ENCODE results near the gene PARD6B.
"Not testable (repeated sequence)": the region's sequence is repeated elsewhere in the genome, so short reads cannot be mapped to it uniquely, and the experiment has no call there.

PARD6B gene

DNA sequence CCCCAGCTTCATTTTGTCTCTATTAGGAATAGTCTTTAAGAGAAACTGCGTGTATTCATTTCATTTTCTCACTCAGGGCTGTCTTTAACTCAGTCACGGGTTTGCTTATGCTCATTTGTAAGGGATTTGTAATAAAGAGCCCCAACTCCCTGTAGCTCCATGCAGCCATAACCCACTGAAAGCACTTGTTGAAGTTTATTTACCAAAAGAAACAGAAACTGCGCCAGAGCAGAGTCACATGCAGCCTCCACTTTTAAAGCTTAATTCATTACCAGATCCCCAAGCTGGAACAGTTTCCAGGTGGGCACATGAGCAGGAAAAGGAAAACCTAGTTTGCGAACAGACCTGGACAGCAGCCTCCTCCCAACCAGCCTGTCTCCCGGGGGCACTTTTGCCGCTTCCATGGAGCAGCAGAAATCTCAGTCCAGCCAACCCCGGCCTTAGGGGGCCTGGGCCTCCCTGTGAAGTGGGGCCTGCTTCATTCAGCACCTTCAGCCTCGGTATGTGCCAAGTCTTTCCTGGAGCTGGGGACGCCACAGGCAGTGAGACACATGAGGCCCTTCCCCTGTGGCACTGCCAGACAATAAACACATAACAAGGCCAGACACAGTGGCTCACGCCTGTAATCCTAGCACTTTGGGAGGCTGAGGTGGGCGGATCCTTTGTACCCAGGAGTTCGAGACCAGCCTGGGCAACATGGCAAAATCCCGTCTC lies 68.0 kb downstream of the PARD6B start:
- DNase-seq (ENCODE audit: low read depth, low spot score): no peak

DNA sequence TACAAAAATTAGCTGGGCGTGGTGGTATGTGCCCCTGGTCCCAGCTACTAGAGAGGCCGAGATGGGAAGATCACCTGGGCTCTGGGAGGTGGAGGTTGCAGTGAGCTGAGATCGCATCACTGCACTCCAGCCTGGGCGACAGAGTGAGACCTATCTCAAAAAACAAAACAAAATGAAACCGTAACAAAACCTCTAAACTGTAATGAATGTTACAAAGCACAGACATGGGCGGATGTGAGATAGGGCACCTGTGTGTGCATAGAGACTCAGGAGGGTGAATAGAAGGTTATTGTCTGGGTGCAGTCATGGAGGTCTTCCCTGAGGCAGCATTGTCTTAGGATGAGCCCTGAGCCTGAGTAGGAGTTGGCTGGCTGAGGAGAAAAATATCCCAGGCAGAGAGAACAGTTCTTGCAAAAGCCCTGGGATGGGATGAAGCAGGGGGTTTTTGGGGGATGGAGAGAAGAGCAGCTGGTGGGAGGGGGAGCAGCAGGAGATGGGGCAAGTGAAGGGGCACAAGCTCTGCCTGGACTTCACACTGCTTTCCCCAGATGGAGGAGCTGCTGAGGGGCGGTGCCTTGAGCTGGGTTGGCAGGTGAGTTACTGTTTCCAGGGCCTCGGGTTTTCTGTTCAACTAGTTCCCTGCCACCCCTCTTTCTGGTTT lies 68.6 kb downstream of the PARD6B start:
- no peak for DNase-seq (ENCODE audit: low read depth, low spot score)

DNA sequence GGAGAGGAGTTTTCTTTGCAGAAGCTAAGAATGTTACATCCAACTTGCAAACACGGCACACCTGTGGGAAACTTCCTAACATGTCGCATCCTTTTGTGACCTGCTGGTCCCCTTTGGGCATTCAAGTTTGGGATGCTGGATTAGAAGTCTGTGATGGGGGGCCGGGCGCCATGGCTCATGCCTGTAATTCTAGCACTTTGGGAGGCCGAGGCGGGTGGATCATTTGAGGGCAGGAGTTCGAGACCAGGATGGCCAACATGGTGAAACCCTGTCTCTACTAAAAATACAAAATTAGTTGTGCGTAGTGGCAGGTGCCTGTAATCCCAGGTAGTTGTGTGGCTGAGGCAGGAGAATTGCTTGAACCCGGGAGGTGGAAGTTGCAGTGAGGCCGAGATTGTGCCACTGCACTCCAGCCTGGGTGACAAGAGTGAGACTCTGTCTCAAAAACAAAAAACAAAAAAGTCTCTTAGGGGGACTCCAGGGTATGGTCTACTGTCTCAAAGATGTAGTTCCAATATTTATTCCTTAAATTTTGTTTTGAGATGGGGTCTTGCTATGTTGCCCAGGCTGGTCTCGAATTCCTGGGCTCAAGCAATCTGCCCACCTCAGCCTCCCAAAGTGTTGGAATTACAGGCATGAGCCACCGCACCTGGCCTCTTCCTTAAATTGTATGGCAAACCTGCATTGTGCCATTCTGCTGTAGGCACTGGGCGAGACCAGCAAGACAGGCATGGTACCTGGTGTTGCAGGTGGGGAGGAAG lies 69.8 kb downstream of the PARD6B start:
- not testable (repeated sequence) for DNase-seq (ENCODE audit: low read depth, low spot score)

DNA sequence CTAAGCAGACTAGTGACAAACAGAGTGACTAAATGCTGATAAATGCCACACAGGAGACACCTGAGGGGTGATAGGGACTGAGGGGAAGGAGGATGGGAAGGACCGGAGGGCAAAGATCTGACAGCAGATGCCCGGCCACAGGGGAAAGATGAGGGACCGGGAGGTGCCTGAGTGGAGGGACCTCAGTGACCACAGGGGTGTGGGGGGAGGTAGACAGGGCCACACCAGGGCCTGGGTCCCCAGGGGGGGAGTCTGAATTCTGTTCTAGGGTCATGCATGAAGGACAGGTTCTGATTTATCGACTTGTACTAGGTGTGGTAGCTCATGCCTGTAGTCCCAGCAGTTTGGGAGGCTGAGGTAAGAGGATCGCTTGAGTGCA lies 70.4 kb downstream of the PARD6B start:
- no peak for DNase-seq (ENCODE audit: low read depth, low spot score)

DNA sequence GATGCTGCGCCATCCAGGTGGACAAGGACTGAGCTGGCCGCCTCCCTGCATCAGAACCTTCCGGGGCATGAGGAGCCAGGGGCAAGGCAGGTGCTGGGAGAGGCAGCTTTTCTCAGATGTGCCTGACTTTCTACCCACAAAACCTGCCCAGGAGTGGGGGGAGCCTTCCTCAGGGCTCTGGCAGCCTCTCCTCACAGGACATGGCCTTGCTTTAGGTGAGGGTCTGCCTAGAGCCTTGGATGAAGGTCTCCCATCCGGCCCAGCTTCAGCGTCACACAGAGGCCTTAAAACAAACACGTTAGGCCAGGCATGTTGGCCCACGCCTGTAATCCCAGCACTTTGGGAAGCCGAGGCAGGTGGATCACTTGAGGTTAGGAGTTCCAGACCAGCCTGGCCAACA lies 70.9 kb downstream of the PARD6B start:
- no peak for DNase-seq (ENCODE audit: low read depth, low spot score)

DNA sequence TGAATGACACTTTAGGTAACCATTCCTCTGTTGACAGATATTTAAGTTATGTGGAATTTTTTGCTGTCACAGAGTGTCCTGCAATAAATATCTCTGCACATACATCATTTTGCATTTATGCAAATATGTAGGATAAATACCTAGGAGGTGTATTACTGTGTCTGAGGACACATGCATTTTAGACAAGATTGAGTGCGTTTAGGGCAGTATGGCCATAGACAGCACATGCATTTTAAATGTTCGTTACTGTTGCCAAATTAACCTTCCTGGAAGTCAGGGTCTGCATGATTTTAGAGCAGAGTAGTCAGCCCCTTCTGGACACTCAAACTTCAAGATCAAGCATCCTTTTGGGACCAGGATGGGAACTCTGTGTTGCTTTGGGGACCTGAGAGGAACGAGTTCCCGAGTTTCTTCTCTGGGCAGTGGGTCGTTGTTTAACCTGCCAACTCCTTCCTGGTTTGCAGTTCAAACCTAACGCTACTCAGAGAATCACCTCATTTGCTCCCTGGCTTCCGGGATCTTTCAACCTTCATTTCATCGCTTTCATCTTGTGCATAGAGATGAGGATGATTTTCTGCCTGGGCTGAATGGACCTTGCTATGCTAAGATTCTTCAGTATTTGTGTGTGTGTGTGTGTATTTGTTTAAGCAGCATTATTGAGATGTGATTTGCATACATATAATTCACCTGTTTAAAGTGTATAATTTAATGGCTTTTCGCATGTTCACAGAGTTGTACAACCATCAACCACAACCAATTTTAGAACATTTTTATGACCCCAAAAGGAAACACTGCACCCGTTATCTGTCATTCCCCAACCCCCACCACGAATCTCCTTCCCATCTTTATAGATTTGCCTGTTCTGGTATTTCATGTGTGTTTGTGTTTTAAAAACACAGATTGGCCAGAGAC lies 73.3 kb downstream of the PARD6B start:
- no peak for DNase-seq (ENCODE audit: low read depth, low spot score)

DNA sequence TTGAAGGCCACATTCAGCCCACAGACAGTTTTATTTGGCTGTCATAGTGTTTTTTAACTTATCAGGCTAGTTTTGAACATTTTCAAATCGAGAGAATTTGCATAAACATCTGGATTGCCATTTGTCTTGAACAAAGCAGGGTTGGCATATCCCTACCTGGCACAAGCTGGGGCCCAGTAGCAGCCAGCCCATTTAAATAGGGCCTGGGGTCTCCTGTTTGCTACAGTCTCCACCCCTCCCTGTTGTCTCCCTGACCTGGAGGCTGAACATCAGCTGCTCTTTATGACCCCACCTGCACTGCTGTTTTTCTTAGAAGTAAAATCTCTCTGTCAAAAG lies 73.9 kb downstream of the PARD6B start:
- DNase-seq (ENCODE audit: low read depth, low spot score): no peak

DNA sequence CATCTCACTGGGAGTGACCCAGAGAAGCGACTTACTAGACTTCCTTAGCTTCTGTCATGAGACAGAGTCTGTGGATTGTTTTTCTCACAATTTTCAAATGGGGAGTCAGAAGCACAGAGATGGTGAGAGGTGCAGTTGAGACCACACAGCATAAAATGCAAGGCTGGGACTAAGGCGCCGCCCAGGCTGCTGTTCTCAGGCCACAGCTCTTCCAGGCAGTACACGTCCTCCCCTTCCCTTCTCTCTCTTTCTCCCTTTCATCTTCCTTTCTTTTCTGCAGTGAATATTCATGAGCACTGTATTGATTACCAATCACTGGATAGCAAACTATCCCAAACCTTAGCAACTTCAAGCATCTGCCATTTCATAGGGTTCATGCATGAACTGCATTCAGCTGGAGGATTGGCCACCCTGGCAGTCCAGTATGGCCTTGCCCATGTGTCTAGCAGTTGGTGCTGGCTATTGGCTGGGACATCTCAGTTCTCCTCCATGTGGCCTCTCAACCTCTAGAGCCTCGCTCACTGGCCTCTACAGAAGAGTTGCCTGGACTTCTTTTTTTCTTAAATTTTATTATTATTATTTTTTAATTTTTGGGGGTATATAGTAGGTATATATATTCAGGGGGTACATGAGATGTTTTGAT lies 74.9 kb downstream of the PARD6B start:
- no peak for DNase-seq (ENCODE audit: low read depth, low spot score)
